GM19035 (cell line): ENCODE results near the gene SRPRB.

Experiments used
- ATAC-seq: cut with Tn5 transposase; IDR thresholded peaks from one replicate; pipeline ENCODE4 v1.9.1; 2021; ENCODE audit not compliant: unreplicated experiment

The SRPRB gene

DNA sequence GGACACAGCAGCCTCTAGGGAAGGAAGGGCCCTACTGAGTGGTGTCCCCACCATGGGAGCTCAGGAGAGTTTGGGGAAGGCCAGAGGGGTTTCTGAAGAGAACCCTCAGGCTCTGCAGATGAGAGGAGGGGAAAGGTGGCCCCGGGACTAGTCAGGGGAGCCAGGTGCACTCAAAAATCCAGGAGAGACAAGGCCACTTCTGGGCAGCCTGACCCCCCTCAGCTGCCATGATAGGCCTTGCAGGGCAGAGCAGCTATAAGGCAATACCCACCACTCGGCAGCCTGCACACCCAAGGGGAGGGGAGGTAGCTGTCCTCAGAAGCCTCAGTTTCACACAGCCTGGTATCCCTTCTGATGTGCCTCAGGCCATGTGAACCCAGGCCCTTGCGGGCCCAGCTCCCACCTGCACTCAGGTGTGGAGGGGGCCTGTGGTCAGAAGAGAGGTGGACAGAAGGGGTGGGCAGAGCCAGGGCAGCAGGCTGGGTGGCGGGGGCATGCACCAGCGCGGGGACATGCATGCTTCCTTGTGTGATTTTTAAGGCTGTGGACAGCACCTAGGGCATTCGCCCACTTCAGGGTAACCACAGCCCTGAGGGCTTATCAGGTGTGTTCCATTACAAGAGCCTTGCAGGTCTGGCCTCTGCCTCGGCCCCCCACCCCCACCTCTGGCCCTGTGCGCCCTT, 34.6 kb downstream of the SRPRB start:
- ATAC-seq: no peak

DNA sequence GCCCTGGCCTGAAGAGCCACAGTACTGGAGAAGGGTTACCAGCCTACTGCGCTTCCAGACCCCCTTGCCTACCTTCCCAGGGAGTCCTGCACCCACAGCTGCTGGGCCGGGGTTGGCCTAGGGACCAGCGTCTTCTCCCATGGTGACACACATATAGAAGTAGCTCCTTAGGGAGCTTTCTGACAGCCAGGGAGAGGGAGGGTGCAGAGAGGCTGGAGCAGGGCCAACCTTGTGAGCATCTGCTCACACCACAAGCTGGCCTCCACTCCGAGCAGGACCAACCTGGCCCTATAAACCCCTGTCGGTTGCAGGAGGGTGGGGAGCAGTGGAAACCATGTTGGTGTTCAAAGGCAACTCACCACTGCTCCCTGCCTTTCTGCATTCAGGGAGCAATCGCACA, 35.2 kb downstream of the SRPRB start:
- ATAC-seq: no peak

DNA sequence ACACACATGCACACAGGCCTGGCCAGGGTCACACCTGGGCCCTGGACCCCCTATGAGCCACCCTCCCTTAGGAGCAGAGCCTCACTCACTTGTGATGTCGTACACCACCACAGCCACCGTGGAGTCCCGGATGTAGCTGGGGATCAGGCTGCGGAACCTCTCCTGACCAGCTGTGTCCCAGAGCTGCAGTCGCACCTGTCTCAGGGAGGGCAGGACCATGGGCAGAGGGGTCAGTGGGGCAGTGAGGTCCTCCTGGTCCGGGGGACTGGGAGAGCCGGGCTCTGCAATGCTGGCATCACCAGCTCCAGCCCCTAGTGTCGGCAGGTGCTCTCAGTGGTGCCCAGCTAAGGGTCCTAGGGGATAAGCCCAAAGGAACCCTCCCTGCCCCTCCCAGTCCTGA, 35.6 kb downstream of the SRPRB start:
- ATAC-seq: no peak

DNA sequence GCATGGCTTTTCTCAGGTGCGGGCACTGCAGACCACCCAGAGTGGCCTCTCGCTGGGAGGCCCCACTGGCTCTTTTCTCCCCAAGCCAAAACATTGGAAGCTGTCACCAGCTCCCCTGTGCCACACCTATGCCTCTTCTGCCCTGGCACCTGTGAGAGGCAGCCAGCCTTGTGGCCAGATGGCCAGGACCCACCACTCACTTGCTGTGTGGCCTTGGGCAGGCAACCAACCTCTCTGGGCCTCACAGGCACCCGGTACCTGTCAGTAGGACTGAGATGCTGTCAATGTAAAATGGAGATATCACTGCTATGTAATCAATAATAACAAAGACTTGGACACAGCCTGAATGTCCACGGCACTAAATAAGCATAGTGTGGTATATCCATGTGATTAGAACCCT, 36.5 kb downstream of the SRPRB start:
- ATAC-seq: no peak

GRCh38 chr3:133843634-133844033, 38.0 kb downstream of the SRPRB start:
- no peak for ATAC-seq

GRCh38 chr3:133845127-133845526, 39.5 kb downstream of the SRPRB start:
- no peak for ATAC-seq

GRCh38 chr3:133849346-133849745, 43.7 kb downstream of the SRPRB start:
- no peak for ATAC-seq

- no peak for ATAC-seq
These were observed 44.4 kb downstream of the SRPRB start for GRCh38 chr3:133850034-133850433.

- no peak for ATAC-seq
These were observed 45.8 kb downstream of the SRPRB start for GRCh38 chr3:133851266-133851906.

DNA sequence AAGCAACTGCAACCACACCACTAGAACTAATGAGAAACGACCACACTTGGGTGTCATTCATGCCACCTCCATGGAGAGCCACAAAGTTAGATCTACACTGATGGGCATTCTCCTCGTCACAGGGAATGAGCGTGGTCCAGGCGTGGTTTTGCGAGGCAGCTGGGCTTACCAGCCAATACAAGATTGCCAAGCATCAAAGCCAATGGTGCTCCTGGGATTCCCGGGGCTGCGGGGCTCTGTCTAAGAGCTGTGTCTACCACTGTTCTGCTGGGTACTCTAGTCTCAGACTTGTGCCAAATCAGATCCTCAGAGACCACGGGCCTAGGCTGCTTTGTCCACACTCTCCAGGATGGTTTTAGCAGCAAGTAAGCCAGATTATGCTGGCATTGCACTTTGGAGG, 46.3 kb downstream of the SRPRB start:
- ATAC-seq: no peak

DNA sequence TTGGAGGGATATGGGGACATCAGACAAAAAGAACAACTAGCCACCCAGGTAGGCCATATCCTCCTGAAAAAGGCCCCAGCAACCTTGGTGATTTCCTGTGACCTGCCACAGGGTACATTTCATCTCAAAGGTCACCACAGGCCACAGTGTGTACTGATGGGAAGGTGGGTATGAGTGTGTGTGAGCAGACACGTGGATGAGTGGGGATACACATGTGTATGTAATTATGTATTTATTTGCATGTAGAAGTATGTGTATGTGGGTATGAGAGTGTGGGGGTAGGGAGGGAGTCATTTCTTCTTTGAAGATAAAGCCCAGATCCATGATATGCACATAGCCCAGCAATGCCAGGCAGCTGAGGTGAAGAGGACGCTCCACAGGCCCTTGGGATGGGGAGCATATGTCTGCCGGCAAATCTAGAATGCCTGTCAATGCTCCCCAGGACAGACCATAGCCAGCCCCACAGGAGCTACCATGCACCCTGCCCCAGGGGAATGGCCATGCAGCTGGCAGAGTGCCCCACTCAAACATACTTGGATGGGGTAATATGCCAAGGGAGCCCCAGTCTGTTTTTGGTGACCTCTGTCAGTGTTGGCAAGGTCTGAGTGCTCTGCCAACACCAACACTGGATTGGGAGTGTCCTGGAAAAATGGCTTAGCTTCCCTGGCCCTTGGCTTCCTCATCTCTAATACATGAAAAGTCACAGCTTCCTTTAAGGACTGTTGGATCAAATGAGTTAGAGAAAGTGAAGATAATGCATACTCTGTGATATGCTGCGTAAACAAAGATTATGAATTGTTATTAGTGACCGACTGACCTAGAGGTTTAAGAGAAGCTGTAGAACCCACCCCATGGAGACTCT, 47.7 kb downstream of the SRPRB start:
- no peak for ATAC-seq

DNA sequence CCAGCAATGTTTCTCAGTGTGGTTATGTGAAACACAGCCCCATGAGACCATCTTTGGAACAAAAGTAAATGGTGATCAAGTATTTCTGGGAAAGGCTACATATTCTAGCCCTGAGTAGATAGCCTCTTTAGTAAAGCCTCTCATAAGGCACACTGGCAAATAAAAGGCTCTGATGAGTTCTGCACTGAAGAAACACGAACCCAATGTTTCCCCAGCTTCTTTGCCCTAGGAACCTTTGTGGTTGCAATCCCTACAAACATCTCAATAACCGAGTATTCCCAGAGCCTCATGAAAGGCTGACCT, 48.3 kb downstream of the SRPRB start:
- ATAC-seq: no peak

DNA sequence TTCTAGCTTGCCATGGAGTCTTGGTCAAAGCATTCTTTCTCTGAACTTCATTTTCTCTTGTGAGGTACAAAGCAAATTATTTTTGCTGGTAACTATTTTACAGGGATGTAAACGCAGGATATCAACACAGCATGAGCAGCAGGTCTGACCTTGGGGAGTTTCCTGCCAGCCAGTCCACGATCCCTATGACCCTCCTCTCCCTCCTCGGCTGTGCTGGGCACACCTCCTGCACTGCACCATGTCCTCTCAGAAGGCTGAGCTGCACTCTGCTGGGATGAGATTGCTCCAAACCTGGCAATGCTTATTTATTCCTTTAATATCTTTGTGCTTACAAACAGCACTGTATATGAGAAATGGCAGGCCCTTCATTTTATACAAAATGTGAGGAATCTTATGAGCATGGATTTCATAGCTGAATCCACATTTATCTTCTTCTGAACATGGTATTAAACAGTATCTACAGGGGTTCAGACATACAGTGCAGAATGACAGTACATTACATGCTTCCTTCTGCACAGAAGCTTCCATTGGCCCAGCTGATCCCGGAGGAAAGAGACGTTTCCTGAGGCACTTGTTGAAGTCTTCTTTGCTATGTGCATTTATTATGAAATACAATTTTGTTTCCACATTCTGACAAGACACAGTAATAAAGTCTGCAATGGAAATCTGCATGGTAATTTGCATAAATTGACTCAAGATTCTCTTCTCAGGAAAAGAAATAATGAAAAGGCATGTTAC, 48.8 kb downstream of the SRPRB start:
- ATAC-seq: no peak

DNA sequence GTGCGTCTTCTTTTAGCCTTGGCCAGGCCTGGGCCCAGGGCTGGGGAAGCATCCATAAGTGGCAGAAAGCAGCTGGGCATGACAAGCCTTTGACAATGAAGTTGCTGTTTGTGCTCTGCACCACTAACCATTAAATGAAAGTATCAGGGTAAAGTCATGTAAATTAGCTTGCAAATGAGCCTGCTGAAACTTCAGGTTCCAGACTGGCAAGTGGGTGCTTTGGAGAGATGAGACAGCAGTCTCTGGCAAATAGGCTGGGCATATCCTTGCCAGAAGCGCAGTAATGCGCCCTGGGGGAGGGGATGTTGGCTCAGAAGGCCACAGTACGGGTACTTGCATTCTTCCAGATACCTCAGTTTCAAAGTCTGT, 49.4 kb downstream of the SRPRB start:
- no peak for ATAC-seq

DNA sequence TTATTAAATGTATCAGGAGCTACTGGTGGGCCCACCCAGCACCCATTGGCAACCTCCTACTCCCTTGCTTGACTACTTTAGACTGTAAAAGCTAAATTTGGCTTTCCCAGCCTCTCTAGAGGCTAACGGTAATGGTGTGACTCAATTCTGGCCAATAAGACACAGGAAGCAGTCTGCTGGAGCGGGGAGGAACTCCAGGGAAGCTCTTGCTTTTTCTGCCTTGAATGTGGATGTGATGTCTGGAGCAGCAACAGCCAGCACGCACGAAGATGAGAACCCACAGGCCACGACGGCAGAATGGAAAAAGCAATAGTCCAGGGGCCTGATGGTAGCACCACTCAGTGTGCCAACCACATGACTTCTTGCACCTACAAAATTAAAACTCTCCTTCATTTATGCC, 50.2 kb downstream of the SRPRB start:
- ATAC-seq: no peak

DNA sequence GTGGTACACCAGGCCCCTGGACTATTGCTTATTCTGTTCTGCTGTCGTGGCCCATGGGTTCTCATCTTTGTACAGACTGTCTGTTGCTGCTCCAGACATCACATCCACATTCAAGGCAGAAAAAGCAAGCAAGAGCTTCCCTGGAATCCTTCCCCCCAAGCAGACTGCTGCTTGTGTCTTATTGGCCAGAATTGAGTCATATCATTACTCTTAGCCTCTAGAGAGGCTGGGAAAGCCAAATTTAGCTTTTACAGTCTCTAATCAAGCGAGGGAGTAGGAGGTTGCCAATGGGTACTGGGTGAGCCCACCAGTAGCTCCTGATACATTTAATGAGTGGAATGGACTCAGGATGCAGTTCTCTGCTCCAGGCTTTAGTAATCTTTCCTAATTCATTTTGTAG, 50.7 kb downstream of the SRPRB start:
- no peak for ATAC-seq

GRCh38 chr3:133857767-133858166, 52.2 kb downstream of the SRPRB start:
- no peak for ATAC-seq

DNA sequence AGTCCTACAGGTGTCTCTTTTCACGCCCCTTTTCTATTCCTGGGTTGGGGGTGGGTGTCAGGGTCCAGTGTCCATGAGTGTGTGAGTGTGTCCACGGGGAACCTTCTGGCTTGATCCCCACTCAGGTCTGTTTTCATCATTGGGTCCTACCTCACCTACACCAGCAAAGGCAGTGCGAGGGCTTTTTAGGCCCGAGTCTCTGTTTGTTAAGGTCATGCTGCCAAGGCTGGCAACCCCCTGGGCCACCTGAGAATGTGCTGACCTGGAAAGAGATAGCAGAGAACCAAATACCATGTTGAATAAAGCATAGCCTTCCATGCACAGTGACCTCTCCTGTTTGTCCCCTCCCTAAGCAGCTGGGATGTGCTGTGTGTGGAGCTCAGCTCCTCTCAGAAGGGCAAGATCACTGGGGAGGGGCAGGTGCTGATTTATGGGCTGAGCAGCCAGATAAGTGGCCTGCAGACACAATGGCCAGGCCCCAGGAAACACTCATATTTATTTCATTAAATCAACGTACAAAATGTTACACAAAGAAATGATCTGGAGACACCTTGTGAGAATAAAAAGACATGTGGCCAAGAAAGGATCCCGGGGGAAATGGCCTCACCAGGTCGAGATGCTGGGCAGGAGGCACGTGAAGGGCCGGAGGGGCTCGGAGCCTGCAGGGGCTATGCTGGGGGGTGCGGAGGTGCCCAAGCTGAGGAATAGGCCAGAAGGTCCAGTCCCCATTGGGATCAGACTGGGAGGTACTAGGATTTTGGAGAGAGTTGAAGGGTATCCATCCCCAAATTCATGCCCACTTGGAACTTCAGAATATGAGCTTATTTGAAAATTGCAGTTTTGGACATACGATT, 54.0 kb downstream of the SRPRB start:
- ATAC-seq: no peak

DNA sequence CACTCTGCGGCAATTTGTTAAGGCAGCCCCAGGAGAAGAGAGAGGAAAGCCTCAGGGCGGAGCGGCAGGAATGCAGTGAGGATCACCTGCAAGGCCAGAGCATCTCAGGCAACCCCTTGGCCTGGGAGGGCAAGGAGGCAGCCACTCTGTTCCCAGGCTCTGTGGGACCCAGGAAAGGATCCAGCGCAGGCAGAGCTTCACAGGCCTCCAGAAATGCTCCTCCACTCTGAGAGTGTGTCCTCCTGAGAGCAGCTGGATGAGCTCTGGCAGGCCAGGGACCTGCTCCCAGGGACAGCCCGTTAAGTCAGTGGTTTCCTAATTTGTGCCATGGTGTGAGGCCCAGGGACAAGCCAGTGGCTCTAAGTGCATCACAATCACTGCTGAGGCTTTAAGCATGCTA, 54.9 kb downstream of the SRPRB start:
- no peak for ATAC-seq

DNA sequence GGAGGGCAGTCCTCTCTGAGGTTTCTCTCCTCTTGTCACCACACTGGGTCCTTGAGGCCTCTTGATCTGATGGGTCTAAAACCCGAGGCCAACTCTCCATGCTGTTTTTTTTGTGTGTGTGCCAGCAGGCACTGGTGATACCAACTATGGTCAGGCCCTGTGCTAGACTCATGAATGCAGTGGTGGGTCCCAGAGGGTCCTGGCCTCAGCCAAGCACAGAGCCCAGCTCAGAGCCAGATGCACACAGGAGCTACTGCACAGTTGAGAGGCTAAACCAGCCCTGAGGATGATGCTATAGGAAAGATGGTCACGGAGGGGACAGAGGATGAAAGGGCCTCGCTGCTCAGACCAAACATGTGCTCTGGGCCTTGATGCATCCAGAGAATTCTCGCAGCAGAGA, 56.5 kb downstream of the SRPRB start:
- no peak for ATAC-seq

- ATAC-seq: no peak
These were observed 58.3 kb downstream of the SRPRB start for GRCh38 chr3:133863911-133864310.
